Esophagus squamous epithelium (tissue), 4 donors: Measurements from ENCODE around the gene PRM2.

Source experiments
- CTCF ChIP-seq, 6 experiments: fragments of 450-650 bp in 4 of 6; fragments of 200-600 bp in 2 of 6; sonication (generic) in 2 of 6; IDR thresholded peaks; one replicate each; pipeline ENCODE4 v1.5.1; 2016 to 2019; ENCODE audit warnings: antibody characterized with exemption in 6 of 6, mild to moderate bottlenecking in 4 of 6, moderate library complexity in 4 of 6
- POLR2A ChIP-seq, 4 donors: fragments of 450-650 bp; IDR thresholded peaks; one replicate each; pipeline ENCODE4 v1.6.1; 2017; ENCODE audit warnings: antibody characterized with exemption in 4 of 4, mild to moderate bottlenecking in 4 of 4, moderate library complexity in 3 of 4

- TF ChIP-seq CTCF (IDR thresholded peaks at IDR 0.05), result no peak
- no peak for TF ChIP-seq POLR2A (IDR thresholded peaks at IDR 0.05)
These were observed 33.8 kb upstream of the PRM2 start for GRCh38 chr16:11309895-11310633.
